Activated T-cell treated with anti-CD3 and anti-CD28 coated beads, Interleukin-2, amount 50 U/mL, for 24 hours (primary cell): ENCODE data around the gene GLTP.

Experiments
- DNase-seq: peaks from one replicate; pipeline ENCODE4 v3.0.0-alpha.2; 2020
- H3K27ac Mint-ChIP-seq: 2 replicates; pipeline ENCODE4 v1.8.0; 2020; ENCODE audit warnings: mild to moderate bottlenecking, mixed read lengths
- H3K27me3 Mint-ChIP-seq: 2 replicates; pipeline ENCODE4 v1.8.0; 2020; ENCODE audit warnings: mixed read lengths
- H3K36me3 Mint-ChIP-seq: 2 replicates; pipeline ENCODE4 v1.8.0; 2020; ENCODE audit warnings: low read depth, mixed read lengths
- H3K4me1 Mint-ChIP-seq: 2 replicates; pipeline ENCODE4 v1.8.0; 2020; ENCODE audit warnings: low read depth, mixed read lengths
- H3K4me3 Mint-ChIP-seq: 2 replicates; pipeline ENCODE4 v1.8.0; 2020; ENCODE audit warnings: mild to moderate bottlenecking, moderate library complexity, mixed read lengths
- H3K9me3 Mint-ChIP-seq: 2 replicates; pipeline ENCODE4 v1.8.0; 2020; ENCODE audit warnings: mixed read lengths

Gene GLTP

GRCh38 chr12:109831929-109832328 lies 48.4 kb downstream of the GLTP start:
- no peaks in the 10 kb centered on the region for H3K9me3 Mint-ChIP-seq
- H3K36me3 Mint-ChIP-seq: no peaks in the 10 kb centered on the region
- H3K4me3 Mint-ChIP-seq: no peak overlapping the region
- peaks cover 46% of the 10 kb centered on the region for H3K27me3 Mint-ChIP-seq
- peaks cover 4% of the 10 kb centered on the region for H3K4me1 Mint-ChIP-seq
- DNase-seq: no peak
- H3K27ac Mint-ChIP-seq: no peak overlapping the region

GRCh38 chr12:109831365-109831764 lies 49.0 kb downstream of the GLTP start:
- H3K9me3 Mint-ChIP-seq: no peaks in the 10 kb centered on the region
- H3K4me3 Mint-ChIP-seq: no peak overlapping the region
- H3K4me1 Mint-ChIP-seq: peaks cover 4% of the 10 kb centered on the region
- H3K36me3 Mint-ChIP-seq: no peaks in the 10 kb centered on the region
- no peak overlapping the region for H3K27ac Mint-ChIP-seq
- peaks cover 46% of the 10 kb centered on the region for H3K27me3 Mint-ChIP-seq
- no peak for DNase-seq

GRCh38 chr12:109830718-109831117 lies 49.6 kb downstream of the GLTP start:
- Mint-ChIP-seq H3K9me3 (no peaks in the 10 kb centered on the region), H3K27me3 (peaks cover 46% of the 10 kb centered on the region), H3K27ac (no peak overlapping the region), H3K36me3 (no peaks in the 10 kb centered on the region), H3K4me1 (peaks cover 4% of the 10 kb centered on the region), H3K4me3 (no peak overlapping the region)
- no peak for DNase-seq

DNA sequence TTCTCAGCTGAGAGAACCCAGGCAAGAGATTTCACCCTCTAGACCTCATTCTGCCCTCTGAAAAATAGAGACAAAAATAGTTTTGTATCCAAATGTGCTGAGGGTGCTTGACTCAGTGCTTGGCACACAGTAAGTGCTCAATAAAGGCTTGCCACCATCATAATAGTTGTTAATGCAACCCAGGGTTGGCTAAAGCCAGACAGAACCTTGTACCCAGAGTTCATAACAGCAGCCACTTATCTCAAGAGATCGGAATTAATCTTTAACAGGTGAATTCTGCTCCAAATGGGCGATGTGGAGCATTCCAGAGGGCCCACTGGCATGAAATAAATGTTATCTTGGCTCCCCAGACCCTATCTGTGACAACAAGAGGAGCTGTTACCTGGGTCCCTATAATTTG lies 50.1 kb downstream of the GLTP start:
- Mint-ChIP-seq H3K4me1 (peaks cover 4% of the 10 kb centered on the region), H3K9me3 (no peaks in the 10 kb centered on the region), H3K4me3 (no peak overlapping the region), H3K27ac (no peak overlapping the region), H3K36me3 (no peaks in the 10 kb centered on the region), H3K27me3 (peaks cover 43% of the 10 kb centered on the region)
- no peak for DNase-seq

DNA sequence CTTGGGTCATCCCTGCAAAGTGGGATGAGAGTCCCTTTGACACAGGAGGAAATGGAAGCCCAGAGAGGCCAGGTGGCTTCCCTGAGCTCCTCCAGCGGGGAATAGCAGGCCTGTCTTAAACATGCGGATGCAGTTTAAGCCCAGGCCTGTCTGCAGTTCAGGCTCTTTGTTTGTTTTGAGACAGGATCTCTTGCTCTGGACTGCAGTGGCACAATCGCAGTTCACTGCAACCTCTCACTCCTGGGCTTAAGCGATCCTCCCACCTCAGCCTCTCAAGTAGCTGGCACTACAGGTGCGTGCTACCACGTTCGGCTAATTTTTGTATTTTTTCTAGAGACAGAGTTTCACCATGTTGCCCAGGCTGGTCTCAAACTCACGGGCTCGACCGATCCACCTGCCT lies 50.7 kb downstream of the GLTP start:
- no peak for DNase-seq
- Mint-ChIP-seq H3K4me1 (peaks cover 4% of the 10 kb centered on the region), H3K9me3 (no peaks in the 10 kb centered on the region), H3K36me3 (no peaks in the 10 kb centered on the region), H3K27me3 (peaks cover 39% of the 10 kb centered on the region), H3K4me3 (no peak overlapping the region), H3K27ac (no peak overlapping the region)

- no peak overlapping the region for H3K4me3 Mint-ChIP-seq
- H3K27me3 Mint-ChIP-seq: peaks cover 32% of the 10 kb centered on the region
- H3K9me3 Mint-ChIP-seq: no peaks in the 10 kb centered on the region
- H3K4me1 Mint-ChIP-seq: peaks cover 4% of the 10 kb centered on the region
- H3K36me3 Mint-ChIP-seq: no peaks in the 10 kb centered on the region
- H3K27ac Mint-ChIP-seq: no peak overlapping the region
- DNase-seq: no peak
Measured at GRCh38 chr12:109828754-109829511, 51.4 kb downstream of the GLTP start.

DNA sequence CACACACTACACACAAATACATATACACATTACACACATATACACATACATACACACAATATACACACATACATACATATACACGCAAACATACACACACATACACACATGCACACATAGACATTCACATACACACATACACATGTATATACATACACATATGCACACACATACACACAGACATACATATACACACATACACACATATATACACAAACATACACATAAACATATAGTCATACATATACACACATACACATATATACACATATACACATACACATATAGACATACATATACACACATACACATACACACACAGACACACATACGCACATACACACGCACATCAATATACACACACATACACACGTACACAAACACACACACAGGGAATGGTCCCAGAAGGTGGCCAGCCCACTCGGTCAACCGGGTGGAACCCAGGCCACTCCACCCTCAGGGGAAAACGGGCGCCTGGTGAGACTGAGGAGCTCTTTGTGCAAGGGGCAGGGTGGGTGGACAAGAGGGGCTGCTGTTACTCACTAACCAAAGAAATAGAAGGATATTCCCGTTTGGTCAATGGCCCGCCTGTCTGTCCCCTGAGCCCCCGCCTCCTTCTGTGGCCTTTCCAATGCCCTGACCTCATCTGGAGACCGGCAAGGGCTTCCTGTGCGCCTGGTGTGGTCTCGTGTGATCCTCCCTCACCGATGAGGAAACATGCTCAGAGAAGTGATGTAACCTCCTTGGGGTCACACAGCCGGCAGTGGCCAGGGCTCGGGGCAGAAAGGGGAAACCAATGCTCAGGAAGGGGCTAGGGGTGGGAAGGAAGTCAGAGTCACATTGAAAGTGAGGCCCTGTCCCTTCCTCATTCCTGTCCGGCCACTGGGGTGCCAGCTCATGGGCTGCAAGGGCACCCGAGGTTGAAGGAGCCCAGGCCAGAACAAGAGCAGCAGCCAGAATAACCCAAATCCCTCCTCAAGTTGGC lies 52.5 kb downstream of the GLTP start:
- peaks cover 26% of the 10 kb centered on the region for H3K27me3 Mint-ChIP-seq
- H3K4me1 Mint-ChIP-seq: no peaks in the 10 kb centered on the region
- H3K27ac Mint-ChIP-seq: no peak overlapping the region
- no peaks in the 10 kb centered on the region for H3K9me3 Mint-ChIP-seq
- DNase-seq: no peak
- no peak overlapping the region for H3K4me3 Mint-ChIP-seq
- no peaks in the 10 kb centered on the region for H3K36me3 Mint-ChIP-seq

GRCh38 chr12:109827080-109827479 lies 53.3 kb downstream of the GLTP start:
- Mint-ChIP-seq H3K4me3 (no peak overlapping the region), H3K27ac (no peak overlapping the region), H3K36me3 (no peaks in the 10 kb centered on the region), H3K9me3 (no peaks in the 10 kb centered on the region), H3K27me3 (peaks cover 20% of the 10 kb centered on the region), H3K4me1 (no peaks in the 10 kb centered on the region)
- no peak for DNase-seq

GRCh38 chr12:109824731-109825130 lies 55.6 kb downstream of the GLTP start:
- Mint-ChIP-seq H3K9me3 (no peaks in the 10 kb centered on the region), H3K4me1 (no peaks in the 10 kb centered on the region), H3K36me3 (no peaks in the 10 kb centered on the region), H3K4me3 (no peak overlapping the region), H3K27ac (no peak overlapping the region), H3K27me3 (no peaks in the 10 kb centered on the region)
- DNase-seq: no peak

GRCh38 chr12:109822951-109823411 lies 57.4 kb downstream of the GLTP start:
- DNase-seq: no peak
- Mint-ChIP-seq H3K4me1 (no peaks in the 10 kb centered on the region), H3K27ac (no peak overlapping the region)

DNA sequence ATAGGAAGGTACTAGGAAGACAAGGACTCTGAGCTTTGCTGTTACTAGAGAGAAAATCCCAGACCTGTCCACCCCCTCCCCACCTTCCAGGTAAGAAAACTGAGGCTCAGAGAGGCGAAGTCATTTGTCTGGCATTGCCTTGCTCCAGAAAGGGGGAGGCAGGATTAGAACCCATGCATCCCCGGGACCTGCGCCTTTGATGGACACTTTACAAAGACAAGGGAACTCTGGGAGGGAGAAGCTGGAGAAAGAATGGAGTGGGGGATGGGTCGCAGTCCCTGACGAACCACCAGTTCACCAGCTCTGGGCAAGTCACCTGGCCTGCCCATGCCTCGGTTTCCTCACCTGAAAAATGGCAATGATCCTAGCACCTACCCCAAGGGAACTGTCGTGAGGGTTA lies 57.9 kb downstream of the GLTP start:
- H3K9me3 Mint-ChIP-seq: no peaks in the 10 kb centered on the region
- H3K27ac Mint-ChIP-seq: no peak overlapping the region
- H3K36me3 Mint-ChIP-seq: no peaks in the 10 kb centered on the region
- H3K4me1 Mint-ChIP-seq: no peaks in the 10 kb centered on the region
- no peaks in the 10 kb centered on the region for H3K27me3 Mint-ChIP-seq
- no peak overlapping the region for H3K4me3 Mint-ChIP-seq
- DNase-seq: no peak

More at GRCh38 chr12:109822951-109823411, 57.4 kb downstream of the GLTP start:
- H3K9me3 Mint-ChIP-seq: no peaks in the 10 kb centered on the region
- no peaks in the 10 kb centered on the region for H3K36me3 Mint-ChIP-seq
- H3K27me3 Mint-ChIP-seq: no peaks in the 10 kb centered on the region
- no peak overlapping the region for H3K4me3 Mint-ChIP-seq

DNA sequence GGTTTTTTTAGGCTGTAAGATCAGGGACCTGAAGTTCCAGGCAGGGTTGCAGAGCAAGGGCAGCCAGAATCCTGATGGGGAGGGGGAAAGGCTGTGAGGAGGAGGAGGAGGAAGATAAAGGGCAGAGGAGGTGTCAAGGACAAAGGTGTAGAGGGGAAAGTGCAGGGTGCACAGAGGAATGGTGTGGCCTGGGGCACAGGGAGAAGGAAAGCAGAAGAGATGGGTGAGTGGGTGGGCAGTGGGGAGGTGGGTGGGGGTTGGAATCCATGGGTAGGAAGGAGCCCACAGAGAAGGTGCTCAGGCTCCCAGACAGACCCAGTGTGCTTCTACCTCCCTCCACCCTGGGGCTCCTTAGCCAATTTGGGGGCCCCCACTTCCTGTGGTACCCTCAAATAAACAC lies 58.4 kb downstream of the GLTP start:
- no peaks in the 10 kb centered on the region for H3K27me3 Mint-ChIP-seq
- no peaks in the 10 kb centered on the region for H3K36me3 Mint-ChIP-seq
- no peaks in the 10 kb centered on the region for H3K4me1 Mint-ChIP-seq
- DNase-seq: no peak
- no peak overlapping the region for H3K27ac Mint-ChIP-seq
- H3K4me3 Mint-ChIP-seq: no peak overlapping the region
- no peaks in the 10 kb centered on the region for H3K9me3 Mint-ChIP-seq

GRCh38 chr12:109820816-109821381 lies 59.4 kb downstream of the GLTP start:
- no peak for DNase-seq
- no peak overlapping the region for H3K27ac Mint-ChIP-seq

GRCh38 chr12:109818905-109819500 lies 61.3 kb downstream of the GLTP start:
- no peak for DNase-seq
- H3K36me3 Mint-ChIP-seq: no peaks in the 10 kb centered on the region
- H3K27ac Mint-ChIP-seq: no peak overlapping the region

More at GRCh38 chr12:109820816-109821381, 59.4 kb downstream of the GLTP start:
- Mint-ChIP-seq H3K4me1 (no peaks in the 10 kb centered on the region), H3K27me3 (no peaks in the 10 kb centered on the region), H3K4me3 (no peak overlapping the region), H3K9me3 (no peaks in the 10 kb centered on the region), H3K36me3 (no peaks in the 10 kb centered on the region)

More at GRCh38 chr12:109818905-109819500, 61.3 kb downstream of the GLTP start:
- Mint-ChIP-seq H3K4me3 (no peak overlapping the region), H3K4me1 (no peaks in the 10 kb centered on the region), H3K9me3 (no peaks in the 10 kb centered on the region), H3K27me3 (no peaks in the 10 kb centered on the region)
